Measurements from ENCODE around the gene JAGN1.

GRCh38 chr3:9878700-9879099 is 11.7 kb upstream of the JAGN1 start:
- TF ChIP-seq POLR2A (IDR thresholded peaks at IDR 0.05; ENCODE audit: low read length) (no peak), GATA1 (IDR thresholded peaks at IDR 0.05; ENCODE audit: low read depth, low read length) (no peak)
